GM20000 (cell line): ENCODE measurements around the gene MYO18B.

Experiments
- DNase-seq: peaks from one replicate; pipeline ENCODE4 v3.0.0; 2012; ENCODE audit warnings: low spot score
- TF ChIP-seq, protein P1 (sequence below): IDR thresholded peaks from 2 replicates; pipeline ENCODE4 v1.5.1; 2012; ENCODE audit warnings: mild to moderate bottlenecking, control low read depth; ENCODE audit errors: extremely low read depth, missing control alignments

MYO18B gene

GRCh38 chr22:25908755-25909154 is 166.8 kb downstream of the MYO18B start:
- no peak for DNase-seq
- TF ChIP-seq, protein P1, sequence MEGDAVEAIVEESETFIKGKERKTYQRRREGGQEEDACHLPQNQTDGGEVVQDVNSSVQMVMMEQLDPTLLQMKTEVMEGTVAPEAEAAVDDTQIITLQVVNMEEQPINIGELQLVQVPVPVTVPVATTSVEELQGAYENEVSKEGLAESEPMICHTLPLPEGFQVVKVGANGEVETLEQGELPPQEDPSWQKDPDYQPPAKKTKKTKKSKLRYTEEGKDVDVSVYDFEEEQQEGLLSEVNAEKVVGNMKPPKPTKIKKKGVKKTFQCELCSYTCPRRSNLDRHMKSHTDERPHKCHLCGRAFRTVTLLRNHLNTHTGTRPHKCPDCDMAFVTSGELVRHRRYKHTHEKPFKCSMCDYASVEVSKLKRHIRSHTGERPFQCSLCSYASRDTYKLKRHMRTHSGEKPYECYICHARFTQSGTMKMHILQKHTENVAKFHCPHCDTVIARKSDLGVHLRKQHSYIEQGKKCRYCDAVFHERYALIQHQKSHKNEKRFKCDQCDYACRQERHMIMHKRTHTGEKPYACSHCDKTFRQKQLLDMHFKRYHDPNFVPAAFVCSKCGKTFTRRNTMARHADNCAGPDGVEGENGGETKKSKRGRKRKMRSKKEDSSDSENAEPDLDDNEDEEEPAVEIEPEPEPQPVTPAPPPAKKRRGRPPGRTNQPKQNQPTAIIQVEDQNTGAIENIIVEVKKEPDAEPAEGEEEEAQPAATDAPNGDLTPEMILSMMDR: no peak

GRCh38 chr22:25909614-25910387 is 167.8 kb downstream of the MYO18B start:
- TF ChIP-seq, protein P1: no peak
- no peak for DNase-seq

DNA sequence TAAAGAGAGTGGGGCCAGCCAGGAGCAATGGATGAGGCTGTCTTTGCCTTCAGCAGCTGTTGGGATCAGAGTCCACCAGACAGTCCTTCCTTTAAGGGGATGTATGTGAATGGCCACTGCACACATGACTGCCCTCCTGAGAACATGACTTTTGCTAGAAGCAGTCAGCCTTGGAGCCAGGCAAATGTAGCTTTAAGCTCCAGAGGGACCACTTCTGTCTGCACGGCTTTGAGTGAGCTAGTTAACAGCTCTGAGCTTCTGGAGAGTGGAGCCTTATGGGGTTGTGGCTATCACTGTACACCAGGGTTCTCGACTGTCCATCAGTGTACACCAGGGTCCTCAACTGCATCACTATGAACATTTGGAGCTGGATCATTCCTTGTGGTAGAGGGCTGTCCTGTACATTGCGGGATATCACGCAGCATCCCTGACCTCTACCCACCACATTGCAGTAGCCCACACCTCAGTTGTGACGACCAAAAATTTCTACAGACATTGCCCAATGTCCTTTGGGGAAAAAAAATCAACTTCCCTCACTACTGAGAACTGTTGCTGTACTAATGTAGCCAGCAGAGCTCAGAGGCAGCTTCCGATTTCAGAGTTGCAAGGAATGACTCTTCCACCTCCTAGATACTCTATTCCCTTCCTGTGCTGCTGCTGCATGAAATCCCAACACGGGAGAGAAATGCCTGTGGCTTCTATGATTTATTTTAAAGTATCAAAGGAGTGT is 169.4 kb downstream of the MYO18B start:
- TF ChIP-seq, protein P1: no peak
- no peak for DNase-seq

GRCh38 chr22:25919452-25919851 is 177.5 kb downstream of the MYO18B start:
- TF ChIP-seq, protein P1: no peak
- DNase-seq: no peak

GRCh38 chr22:25922141-25922540 is 180.2 kb downstream of the MYO18B start:
- TF ChIP-seq, protein P1: no peak
- no peak for DNase-seq

GRCh38 chr22:25923914-25924313 is 181.9 kb downstream of the MYO18B start:
- TF ChIP-seq, protein P1: no peak
- no peak for DNase-seq

GRCh38 chr22:25928038-25928437 is 186.1 kb downstream of the MYO18B start:
- TF ChIP-seq, protein P1: no peak
- DNase-seq: no peak
